ENCODE data around the gene AKAP8L. TPM values are rescaled to one million over a fixed set of nuclear protein-coding genes. Genes with fewer than 3 reads are reported as not detected.

Gene AKAP8L
- total and polyA plus RNA-seq, 2 experiments from 2014 or later = 21.5 to 38.3 TPM

- Histone ChIP-seq H3K9ac (no peak overlapping the region), H3K36me3 (ENCODE audit: low read depth) (no peaks in the 10 kb centered on the region), H3K79me2 (ENCODE audit: insufficient read depth) (no peaks in the 10 kb centered on the region), H3K4me1 (ENCODE audit: insufficient read depth) (0 out of 2 replicates have a peak, but pooled peaks cover 5% of the 10 kb centered on the region), H3K4me3 (no peak overlapping the region), H3K27ac (no peak overlapping the region), H3K9me3 (ENCODE audit: low read depth) (no peaks in the 10 kb centered on the region), H3F3A (ENCODE audit: insufficient read depth) (no peaks in the 10 kb centered on the region), H3K9me2 (ENCODE audit: insufficient read depth) (no peaks in the 10 kb centered on the region), H3K4me2 (ENCODE audit: unreplicated experiment) (no peak overlapping the region), H3K27me3 (replicated peaks; ENCODE audit: insufficient read depth) (no peaks in the 10 kb centered on the region), H2AFZ (no peak overlapping the region), H4K20me1 (ENCODE audit: insufficient read depth) (no peaks in the 10 kb centered on the region)
- in situ Hi-C loops (cut with MboI) = no loop called here
- WGBS, 2 experiments (ENCODE audit: low coverage in 1 of 2, low lambda C conversion rate in 2 of 2, missing lambda C conversion rate in 2 of 2) = 71 to 75% methylated on average over 12 to 13 of the region's 13 CpGs
- no peak for DNase-seq
- TF ChIP-seq EZH2 (IDR thresholded peaks at IDR 0.05; ENCODE audit: insufficient read depth, poor library complexity, severe bottlenecking) = no peak
- TF ChIP-seq EZH2phosphoT487 (IDR thresholded peaks at IDR 0.05; ENCODE audit: insufficient read depth, low read depth) = no peak
These were observed 23.5 kb upstream of the AKAP8L start for GRCh38 chr19:15442142-15442920.

GRCh38 chr19:15441317-15441716 lies 22.5 kb upstream of the AKAP8L start:
- no peak for TF ChIP-seq EZH2 (IDR thresholded peaks at IDR 0.05; ENCODE audit: insufficient read depth, poor library complexity, severe bottlenecking)
- no peak for TF ChIP-seq EZH2phosphoT487 (IDR thresholded peaks at IDR 0.05; ENCODE audit: insufficient read depth, low read depth)
- Histone ChIP-seq H3K4me2 (ENCODE audit: unreplicated experiment) (no peak overlapping the region), H3F3A (ENCODE audit: insufficient read depth) (no peaks in the 10 kb centered on the region), H3K4me3 (no peak overlapping the region), H3K27me3 (replicated peaks; ENCODE audit: insufficient read depth) (no peaks in the 10 kb centered on the region), H3K9me3 (ENCODE audit: low read depth) (no peaks in the 10 kb centered on the region), H4K20me1 (ENCODE audit: insufficient read depth) (no peaks in the 10 kb centered on the region), H3K9ac (no peak overlapping the region), H3K4me1 (ENCODE audit: insufficient read depth) (0 out of 2 replicates have a peak, but pooled peaks cover 7% of the 10 kb centered on the region), H3K79me2 (ENCODE audit: insufficient read depth) (no peaks in the 10 kb centered on the region), H3K9me2 (ENCODE audit: insufficient read depth) (no peaks in the 10 kb centered on the region), H3K27ac (no peak overlapping the region), H3K36me3 (ENCODE audit: low read depth) (no peaks in the 10 kb centered on the region), H2AFZ (no peak overlapping the region)
- 75 to 77% methylated on average over 3 of the region's 3 CpGs for WGBS, 2 experiments (ENCODE audit: low coverage in 1 of 2, low lambda C conversion rate in 2 of 2, missing lambda C conversion rate in 2 of 2)
- in situ Hi-C loops (cut with MboI) = no loop called here
- no peak for DNase-seq

- TF ChIP-seq EZH2 (IDR thresholded peaks at IDR 0.05; ENCODE audit: insufficient read depth, poor library complexity, severe bottlenecking) = no peak
- no peak for TF ChIP-seq EZH2phosphoT487 (IDR thresholded peaks at IDR 0.05; ENCODE audit: insufficient read depth, low read depth)
- H4K20me1 ChIP-seq (ENCODE audit: insufficient read depth) = no peaks in the 10 kb centered on the region
- no peak for DNase-seq
- no peaks in the 10 kb centered on the region for H3K9me3 ChIP-seq (ENCODE audit: low read depth)
- in situ Hi-C loops (cut with MboI) = no loop called here
- no peaks in the 10 kb centered on the region for H3F3A ChIP-seq (ENCODE audit: insufficient read depth)
- 82 to 84% methylated on average over 35 to 36 of the region's 38 CpGs for WGBS, 2 experiments (ENCODE audit: low coverage in 1 of 2, low lambda C conversion rate in 2 of 2, missing lambda C conversion rate in 2 of 2)
- no peaks in the 10 kb centered on the region for H3K79me2 ChIP-seq (ENCODE audit: insufficient read depth)
- H3K27ac ChIP-seq = no peak overlapping the region
- no peak overlapping the region for H3K9ac ChIP-seq
- no peak overlapping the region for H3K4me3 ChIP-seq
- H3K36me3 ChIP-seq (ENCODE audit: low read depth) = no peaks in the 10 kb centered on the region
- no peaks in the 10 kb centered on the region for H3K9me2 ChIP-seq (ENCODE audit: insufficient read depth)
- H3K4me2 ChIP-seq (ENCODE audit: unreplicated experiment) = no peak overlapping the region
- H3K4me1 ChIP-seq (ENCODE audit: insufficient read depth) = 0 out of 2 replicates have a peak, but pooled peaks cover 7% of the 10 kb centered on the region
- H2AFZ ChIP-seq = no peak overlapping the region
- H3K27me3 ChIP-seq (replicated peaks; ENCODE audit: insufficient read depth) = no peaks in the 10 kb centered on the region
These were observed 21.2 kb upstream of the AKAP8L start for GRCh38 chr19:15439821-15440641.

- Histone ChIP-seq H3K27me3 (replicated peaks; ENCODE audit: insufficient read depth) (no peaks in the 10 kb centered on the region), H3K79me2 (ENCODE audit: insufficient read depth) (no peaks in the 10 kb centered on the region), H3K36me3 (ENCODE audit: low read depth) (no peaks in the 10 kb centered on the region), H3K9me3 (ENCODE audit: low read depth) (no peaks in the 10 kb centered on the region), H3F3A (ENCODE audit: insufficient read depth) (no peaks in the 10 kb centered on the region), H3K4me2 (ENCODE audit: unreplicated experiment) (no peak overlapping the region), H2AFZ (no peak overlapping the region), H3K4me1 (ENCODE audit: insufficient read depth) (0 out of 2 replicates have a peak, but pooled peaks cover 7% of the 10 kb centered on the region), H3K9ac (no peak overlapping the region), H3K27ac (no peak overlapping the region), H4K20me1 (ENCODE audit: insufficient read depth) (no peaks in the 10 kb centered on the region), H3K4me3 (no peak overlapping the region), H3K9me2 (ENCODE audit: insufficient read depth) (no peaks in the 10 kb centered on the region)
- DNase-seq = no peak
- 67 to 70% methylated on average over 24 to 25 of the region's 25 CpGs for WGBS, 2 experiments (ENCODE audit: low coverage in 1 of 2, low lambda C conversion rate in 2 of 2, missing lambda C conversion rate in 2 of 2)
- TF ChIP-seq EZH2 (IDR thresholded peaks at IDR 0.05; ENCODE audit: insufficient read depth, poor library complexity, severe bottlenecking) = no peak
- TF ChIP-seq EZH2phosphoT487 (IDR thresholded peaks at IDR 0.05; ENCODE audit: insufficient read depth, low read depth) = no peak
- in situ Hi-C loops (cut with MboI) = no loop called here
These were observed 20.5 kb upstream of the AKAP8L start for GRCh38 chr19:15439078-15439799.
